ENCODE measurements around the gene MAP6. TPM values are rescaled to one million over a fixed set of nuclear protein-coding genes. Genes with fewer than 3 reads are reported as not detected.

Gene MAP6
- total RNA-seq, 2 experiments from 2014 or later: 0.25 TPM

GRCh38 chr11:75637998-75638397 is 30.8 kb downstream of the MAP6 start:
- CTCF ChIA-PET: no interaction called here
- Mint-ChIP-seq H3K27ac (no peak overlapping the region), H3K27me3 (peaks cover 46% of the 10 kb centered on the region), H3K9me3 (no peaks in the 10 kb centered on the region), H3K4me1 (no peaks in the 10 kb centered on the region), H3K36me3 (ENCODE audit: low read depth) (no peaks in the 10 kb centered on the region), H3K4me3 (no peak overlapping the region)
- POLR2A ChIA-PET: no interaction called here
- DNase-seq: no peak

GRCh38 chr11:75635066-75635862 is 33.6 kb downstream of the MAP6 start:
- Mint-ChIP-seq H3K4me3 (no peak overlapping the region), H3K36me3 (ENCODE audit: low read depth) (no peaks in the 10 kb centered on the region), H3K9me3 (no peaks in the 10 kb centered on the region), H3K27ac (no peak overlapping the region), H3K4me1 (no peaks in the 10 kb centered on the region), H3K27me3 (peaks cover 57% of the 10 kb centered on the region)
- POLR2A ChIA-PET: no interaction called here
- CTCF ChIA-PET: no interaction called here
- DNase-seq: no peak

GRCh38 chr11:75633409-75634066 is 35.3 kb downstream of the MAP6 start:
- H3K4me3 Mint-ChIP-seq: no peak overlapping the region
- POLR2A ChIA-PET: no interaction called here
- no peak overlapping the region for H3K27ac Mint-ChIP-seq
- H3K4me1 Mint-ChIP-seq: no peaks in the 10 kb centered on the region
- no peaks in the 10 kb centered on the region for H3K36me3 Mint-ChIP-seq (ENCODE audit: low read depth)
- no peaks in the 10 kb centered on the region for H3K9me3 Mint-ChIP-seq
- no peak for DNase-seq
- CTCF ChIA-PET: no interaction called here
- peaks cover 55% of the 10 kb centered on the region for H3K27me3 Mint-ChIP-seq

GRCh38 chr11:75632962-75633361 is 35.9 kb downstream of the MAP6 start:
- H3K27me3 Mint-ChIP-seq: peaks cover 52% of the 10 kb centered on the region
- H3K4me1 Mint-ChIP-seq: no peaks in the 10 kb centered on the region
- no peaks in the 10 kb centered on the region for H3K36me3 Mint-ChIP-seq (ENCODE audit: low read depth)
- no peak overlapping the region for H3K27ac Mint-ChIP-seq
- no peak for DNase-seq
- POLR2A ChIA-PET: no interaction called here
- CTCF ChIA-PET: no interaction called here
- H3K4me3 Mint-ChIP-seq: no peak overlapping the region
- no peaks in the 10 kb centered on the region for H3K9me3 Mint-ChIP-seq

- H3K36me3 Mint-ChIP-seq (ENCODE audit: low read depth): no peaks in the 10 kb centered on the region
- ChIA-PET POLR2A (no interaction called here), CTCF (no interaction called here)
- no peak for DNase-seq
- H3K9me3 Mint-ChIP-seq: no peaks in the 10 kb centered on the region
- no peak overlapping the region for H3K4me3 Mint-ChIP-seq
- H3K4me1 Mint-ChIP-seq: no peaks in the 10 kb centered on the region
- peaks cover 52% of the 10 kb centered on the region for H3K27me3 Mint-ChIP-seq
- H3K27ac Mint-ChIP-seq: no peak overlapping the region
Observed at GRCh38 chr11:75632450-75632849, 36.4 kb downstream of the MAP6 start.

GRCh38 chr11:75631086-75631730 is 37.6 kb downstream of the MAP6 start:
- no peaks in the 10 kb centered on the region for H3K4me1 Mint-ChIP-seq
- no peak overlapping the region for H3K4me3 Mint-ChIP-seq
- peaks cover 41% of the 10 kb centered on the region for H3K27me3 Mint-ChIP-seq
- DNase-seq: no peak
- no peak overlapping the region for H3K27ac Mint-ChIP-seq
- CTCF ChIA-PET: no interaction called here
- no peaks in the 10 kb centered on the region for H3K9me3 Mint-ChIP-seq
- POLR2A ChIA-PET: no interaction called here
- no peaks in the 10 kb centered on the region for H3K36me3 Mint-ChIP-seq (ENCODE audit: low read depth)

GRCh38 chr11:75627906-75628668 is 40.8 kb downstream of the MAP6 start:
- Mint-ChIP-seq H3K4me3 (no peak overlapping the region), H3K9me3 (no peaks in the 10 kb centered on the region), H3K27ac (no peak overlapping the region), H3K4me1 (no peaks in the 10 kb centered on the region), H3K36me3 (ENCODE audit: low read depth) (no peaks in the 10 kb centered on the region), H3K27me3 (peaks cover 27% of the 10 kb centered on the region)
- ChIA-PET POLR2A (no interaction called here), CTCF (interaction anchor here (1.1 kb wide), 1 partner anchor 245 kb away, joined by 3 read pairs; no protein-coding TSS in a partner anchor)
- DNase-seq: no peak

GRCh38 chr11:75626889-75627529 is 41.8 kb downstream of the MAP6 start:
- DNase-seq: no peak
- Mint-ChIP-seq H3K4me3 (no peak overlapping the region), H3K27me3 (peaks cover 21% of the 10 kb centered on the region), H3K27ac (no peak overlapping the region), H3K9me3 (no peaks in the 10 kb centered on the region), H3K4me1 (no peaks in the 10 kb centered on the region), H3K36me3 (ENCODE audit: low read depth) (no peaks in the 10 kb centered on the region)
- POLR2A ChIA-PET: no interaction called here
- CTCF ChIA-PET: interaction anchor here (0.6 to 1.1 kb wide), 2 partner anchors 30 to 244 kb away, joined by 3 to 4 read pairs; no protein-coding TSS in a partner anchor

- Mint-ChIP-seq H3K9me3 (no peaks in the 10 kb centered on the region), H3K27ac (no peak overlapping the region), H3K4me3 (no peak overlapping the region), H3K27me3 (peaks cover 13% of the 10 kb centered on the region), H3K4me1 (no peaks in the 10 kb centered on the region), H3K36me3 (ENCODE audit: low read depth) (no peaks in the 10 kb centered on the region)
- POLR2A ChIA-PET: no interaction called here
- CTCF ChIA-PET: interaction anchor here (0.6 kb wide), 1 partner anchor 31 kb away, joined by 4 read pairs; no protein-coding TSS in a partner anchor
- DNase-seq: no peak
Observed at GRCh38 chr11:75625991-75626888, 42.6 kb downstream of the MAP6 start.

- Mint-ChIP-seq H3K4me3 (no peak overlapping the region), H3K4me1 (no peaks in the 10 kb centered on the region), H3K27ac (no peak overlapping the region), H3K27me3 (peaks cover 7% of the 10 kb centered on the region), H3K36me3 (ENCODE audit: low read depth) (no peaks in the 10 kb centered on the region), H3K9me3 (no peaks in the 10 kb centered on the region)
- CTCF ChIA-PET: no interaction called here
- POLR2A ChIA-PET: no interaction called here
- no peak for DNase-seq
Observed at GRCh38 chr11:75625021-75625420, 43.8 kb downstream of the MAP6 start.

GRCh38 chr11:75616281-75616680 is 52.6 kb downstream of the MAP6 start:
- H3K9me3 Mint-ChIP-seq: no peaks in the 10 kb centered on the region
- ChIA-PET POLR2A (interaction anchor here (0.7 kb wide), 1 partner anchor 275 kb away, joined by 3 read pairs; no protein-coding TSS in a partner anchor), CTCF (interaction anchor here (0.5 kb wide), 1 partner anchor 956 kb away, joined by 3 read pairs; no protein-coding TSS in a partner anchor)
- DNase-seq: no peak
- H3K27ac Mint-ChIP-seq: no peak overlapping the region
- H3K27me3 Mint-ChIP-seq: peaks cover 5% of the 10 kb centered on the region
- no peak overlapping the region for H3K4me3 Mint-ChIP-seq
- H3K36me3 Mint-ChIP-seq (ENCODE audit: low read depth): no peaks in the 10 kb centered on the region
- no peaks in the 10 kb centered on the region for H3K4me1 Mint-ChIP-seq

GRCh38 chr11:75615751-75616150 is 53.1 kb downstream of the MAP6 start:
- H3K27ac Mint-ChIP-seq: no peak overlapping the region
- no peaks in the 10 kb centered on the region for H3K4me1 Mint-ChIP-seq
- H3K36me3 Mint-ChIP-seq (ENCODE audit: low read depth): no peaks in the 10 kb centered on the region
- peaks cover 7% of the 10 kb centered on the region for H3K27me3 Mint-ChIP-seq
- H3K9me3 Mint-ChIP-seq: no peaks in the 10 kb centered on the region
- DNase-seq: no peak
- CTCF ChIA-PET: no interaction called here
- H3K4me3 Mint-ChIP-seq: no peak overlapping the region
- POLR2A ChIA-PET: no interaction called here
